SW 1271 (cell line): ENCODE data around the gene NAA16.
"Not testable (repeated sequence)": the region's sequence is repeated elsewhere in the genome, so short reads cannot be mapped to it uniquely, and the experiment has no call there.

Source experiments
- DNase-seq, 2 experiments: peaks; one replicate each; lab custom pipeline; 2025; lab: John Stamatoyannopoulos, UW

Gene NAA16

GRCh38 chr13:41310963-41311405 is at the start of gene NAA16:
Gene NAA16 (plus strand): TSS chr13:41311267. CDS start chr13:41311529, 262 bp downstream.
- DNase-seq: peak; percentile 70 to 72

GRCh38 chr13:41263261-41263971 is 47.7 kb upstream of the NAA16 start, which contains the start of gene MTRF1:
Gene MTRF1 (minus strand): TSS chr13:41263576. CDS start chr13:41260907, 2,669 bp downstream.
- peak; percentile 31 to 83 for DNase-seq

- no peak for DNase-seq
Observed at GRCh38 chr13:41267106-41267505, 44.0 kb upstream of the NAA16 start.

- peak; percentile 2 to 39 for DNase-seq
Observed at GRCh38 chr13:41268764-41269163, 42.3 kb upstream of the NAA16 start.

- no peak for DNase-seq
Observed at GRCh38 chr13:41271456-41272285, 39.4 kb upstream of the NAA16 start.

GRCh38 chr13:41273831-41274441 is 37.1 kb upstream of the NAA16 start:
- no peak for DNase-seq

GRCh38 chr13:41274881-41275280 is 36.2 kb upstream of the NAA16 start:
- no peak for DNase-seq

GRCh38 chr13:41276824-41277223 is 34.2 kb upstream of the NAA16 start:
- no peak for DNase-seq

GRCh38 chr13:41279156-41279555 is 31.9 kb upstream of the NAA16 start:
- not testable (repeated sequence) for DNase-seq

GRCh38 chr13:41282129-41282571 is 28.9 kb upstream of the NAA16 start:
- DNase-seq: no peak

GRCh38 chr13:41284512-41285288 is 26.4 kb upstream of the NAA16 start:
- peak; percentile 40 to 48 for DNase-seq

GRCh38 chr13:41286370-41286769 is 24.7 kb upstream of the NAA16 start:
- no peak for DNase-seq

GRCh38 chr13:41289463-41289881 is 21.6 kb upstream of the NAA16 start:
- no peak for DNase-seq

- no peak for DNase-seq
Observed at GRCh38 chr13:41291246-41291645, 19.8 kb upstream of the NAA16 start.

GRCh38 chr13:41293272-41293671 is 17.8 kb upstream of the NAA16 start:
- DNase-seq: no peak

GRCh38 chr13:41294914-41295313 is 16.2 kb upstream of the NAA16 start:
- no peak for DNase-seq

- no peak for DNase-seq
Observed at GRCh38 chr13:41295973-41296372, 15.1 kb upstream of the NAA16 start.

- no peak for DNase-seq
Observed at GRCh38 chr13:41296879-41297646, 14.0 kb upstream of the NAA16 start.

- no peak for DNase-seq
Observed at GRCh38 chr13:41299316-41300094, 11.6 kb upstream of the NAA16 start.

- no peak for DNase-seq
Observed at GRCh38 chr13:41302743-41303142, 8.3 kb upstream of the NAA16 start.
